H7 (cell line): ENCODE results near the gene KCNB1. TPM values are rescaled to one million over a fixed set of nuclear protein-coding genes. Genes with fewer than 3 reads are reported as not detected.

ENCODE experiments used
- DNase-seq: peaks from one replicate; pipeline ENCODE4 v3.0.0; 2012
- H3K27me3 ChIP-seq: 2 replicates; pipeline ENCODE4 v1.6.0; 2011; ENCODE audit warnings: mild to moderate bottlenecking, low read length; ENCODE audit not compliant: control insufficient read depth, insufficient read depth
- H3K36me3 ChIP-seq: replicated peaks from 2 replicates; pipeline ENCODE4 v1.5.1; 2011; ENCODE audit warnings: low read length; ENCODE audit not compliant: control insufficient read depth, insufficient read depth
- H3K4me3 ChIP-seq: 2 replicates; pipeline ENCODE4 v1.5.1; 2011; ENCODE audit warnings: low read depth, mild to moderate bottlenecking, control low read depth, low read length, moderate library complexity; ENCODE audit not compliant: insufficient read depth
- total RNA-seq: library from RNA; depleted of rRNA; stranded (reverse); fragments of >200 nt; shearing (Covaris generic); gene quantifications from 2 replicates; pipeline ENCODE4 v1.2.3, GENCODE V29; 2014

Gene KCNB1
- total RNA-seq, 1 experiment from 2014 or later: 0.48 TPM

DNA sequence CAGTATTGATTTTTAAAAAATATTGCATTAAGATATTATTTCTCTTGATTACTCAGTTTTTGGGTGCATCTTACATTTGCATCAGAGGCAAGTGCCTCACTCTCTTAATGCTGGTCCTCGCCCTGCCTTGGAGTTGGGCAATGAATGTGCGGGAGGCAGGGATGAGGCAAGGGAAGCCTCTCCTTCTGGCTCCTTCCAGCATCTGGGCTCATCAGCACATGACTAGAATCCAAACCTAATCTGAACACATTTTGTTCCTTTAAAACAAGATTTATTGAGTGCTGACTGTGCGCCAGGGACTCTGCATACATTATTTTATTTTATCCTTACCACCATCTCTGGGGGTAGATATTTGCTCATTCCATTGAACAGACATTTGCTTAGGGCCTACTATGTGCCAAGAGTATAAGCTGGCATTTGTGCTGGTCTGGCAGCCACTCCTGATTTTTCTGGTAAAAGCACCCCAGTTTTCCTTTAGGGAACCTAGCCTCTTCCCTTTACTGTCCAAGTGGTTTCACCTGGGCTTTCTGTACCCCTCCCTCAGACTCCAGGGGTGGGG, 132.7 kb downstream of the KCNB1 start:
- no peak for DNase-seq
- Histone ChIP-seq H3K36me3 (no peaks in the 10 kb centered on the region), H3K4me3 (no peak overlapping the region), H3K27me3 (no peaks in the 10 kb centered on the region)

DNA sequence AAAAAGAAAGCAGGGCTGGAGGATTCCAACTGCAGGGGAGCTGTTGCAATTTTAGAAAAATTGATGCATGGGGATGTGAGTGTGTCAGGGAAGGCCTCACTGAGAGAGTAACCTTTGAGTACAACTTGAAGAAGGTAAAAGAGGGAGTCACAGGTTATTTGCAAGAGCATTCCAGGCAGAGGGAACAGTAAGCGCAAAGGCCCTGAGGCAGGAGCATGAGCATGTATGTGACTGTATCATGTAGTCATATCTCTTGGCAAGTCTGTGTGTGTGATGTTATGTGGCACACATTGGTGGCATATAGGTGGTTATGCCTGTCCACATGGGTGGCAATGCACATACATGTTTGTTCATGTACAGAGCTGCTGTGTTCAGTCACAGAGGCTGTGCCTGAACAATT, 133.4 kb downstream of the KCNB1 start:
- no peak for DNase-seq
- Histone ChIP-seq H3K4me3 (no peak overlapping the region), H3K36me3 (no peaks in the 10 kb centered on the region), H3K27me3 (no peaks in the 10 kb centered on the region)

DNA sequence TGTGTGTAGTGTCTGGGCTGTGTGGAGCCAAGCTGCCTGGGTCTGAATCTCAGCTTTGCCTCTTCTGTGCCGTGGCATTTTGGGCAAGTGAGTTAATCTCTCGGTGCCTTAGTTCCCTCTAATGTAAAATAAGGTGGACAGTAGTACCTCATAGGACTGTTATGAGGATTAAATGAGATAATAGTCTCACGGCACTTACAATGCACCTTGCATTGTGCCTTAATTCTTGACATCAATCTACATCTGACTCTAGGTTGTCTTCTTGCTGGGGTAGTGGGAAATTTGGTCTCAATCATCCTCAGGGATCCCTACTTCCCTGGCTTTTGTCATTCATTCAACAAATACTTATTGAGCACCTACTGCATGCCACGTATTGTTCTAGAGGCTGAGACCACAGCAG, 133.9 kb downstream of the KCNB1 start:
- DNase-seq: no peak
- H3K27me3 ChIP-seq: no peaks in the 10 kb centered on the region
- H3K36me3 ChIP-seq: no peaks in the 10 kb centered on the region
- no peak overlapping the region for H3K4me3 ChIP-seq

DNA sequence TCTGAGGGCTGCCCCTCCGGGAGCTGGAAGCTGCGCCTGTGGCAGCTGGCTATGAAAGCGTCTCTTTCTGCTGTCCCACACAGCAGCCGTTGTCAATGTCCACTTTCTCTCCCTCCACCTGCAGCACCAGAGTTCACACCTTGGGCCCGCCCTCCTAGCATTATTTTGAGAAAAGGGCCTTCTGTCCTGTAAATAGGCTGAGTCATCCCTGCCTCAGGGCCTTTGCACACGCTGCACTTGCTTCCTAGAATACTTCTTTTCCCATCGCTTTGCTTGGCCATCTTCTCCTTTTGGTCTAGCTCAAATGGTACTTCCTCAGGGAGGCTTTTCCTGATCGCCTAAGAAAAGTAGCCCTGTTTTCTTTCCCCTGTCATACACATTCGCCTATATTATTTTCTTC, 135.3 kb downstream of the KCNB1 start:
- DNase-seq: no peak
- Histone ChIP-seq H3K4me3 (no peak overlapping the region), H3K36me3 (no peaks in the 10 kb centered on the region), H3K27me3 (no peaks in the 10 kb centered on the region)

DNA sequence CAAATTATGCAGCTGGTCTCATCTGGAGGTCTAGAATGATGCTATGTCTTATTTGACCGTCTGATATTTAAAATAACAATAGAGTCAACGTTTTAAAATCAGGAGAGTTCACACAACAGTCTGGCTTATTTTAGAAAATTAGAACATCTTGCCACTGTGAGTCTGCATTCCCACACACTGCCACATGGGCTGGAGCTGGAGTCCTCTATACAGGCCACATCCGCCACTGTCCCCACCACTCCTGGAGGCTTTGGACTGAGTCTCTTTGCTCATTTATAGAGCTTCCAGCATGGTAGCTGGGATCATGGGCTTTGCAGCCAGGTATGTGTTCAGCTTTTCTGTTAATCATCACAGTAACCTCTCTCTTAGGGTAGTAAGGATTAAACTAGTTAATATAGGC, 135.8 kb downstream of the KCNB1 start:
- Histone ChIP-seq H3K4me3 (no peak overlapping the region), H3K27me3 (no peaks in the 10 kb centered on the region), H3K36me3 (no peaks in the 10 kb centered on the region)
- DNase-seq: no peak

DNA sequence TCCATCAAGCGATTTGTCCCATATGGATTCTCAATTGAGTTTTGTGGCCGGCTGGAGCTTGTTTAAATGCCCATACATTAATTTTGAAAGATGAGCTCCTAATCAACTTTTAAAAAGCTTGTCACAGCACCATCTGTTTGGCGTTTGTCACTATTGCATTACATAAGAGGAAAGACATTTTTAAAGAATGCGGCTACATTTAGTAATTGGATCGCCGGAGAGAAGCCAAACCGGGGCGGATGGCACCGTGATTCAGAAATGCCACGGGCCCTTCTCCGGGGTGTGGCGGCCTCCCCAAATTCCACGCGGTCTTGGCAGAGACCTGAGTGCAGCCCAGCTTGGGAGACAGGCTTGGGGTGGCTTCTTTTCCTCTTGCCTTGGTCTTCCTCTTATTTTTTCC, 136.9 kb downstream of the KCNB1 start:
- DNase-seq: no peak
- Histone ChIP-seq H3K27me3 (no peaks in the 10 kb centered on the region), H3K4me3 (no peak overlapping the region), H3K36me3 (no peaks in the 10 kb centered on the region)

DNA sequence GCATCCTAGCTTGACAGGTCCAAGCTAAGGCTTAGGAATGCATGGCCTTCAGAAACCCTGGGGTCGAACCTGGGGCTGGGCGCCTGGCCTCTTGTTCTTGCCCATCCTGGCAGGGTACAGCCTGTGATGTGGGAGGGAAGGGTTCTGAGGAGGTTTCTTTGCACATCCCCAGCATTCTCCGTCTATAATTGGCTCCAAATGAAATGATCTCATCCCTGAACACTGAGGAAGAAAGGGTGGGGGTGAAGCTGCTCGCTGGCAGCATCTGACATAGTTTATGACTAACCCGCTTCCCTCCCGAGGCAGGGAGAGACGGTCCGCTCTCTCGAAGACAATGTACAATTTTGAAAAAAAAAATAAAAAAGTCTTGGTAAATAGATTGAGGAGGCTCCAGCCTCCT, 137.5 kb downstream of the KCNB1 start:
- H3K36me3 ChIP-seq: no peaks in the 10 kb centered on the region
- DNase-seq: no peak
- no peak overlapping the region for H3K4me3 ChIP-seq

DNA sequence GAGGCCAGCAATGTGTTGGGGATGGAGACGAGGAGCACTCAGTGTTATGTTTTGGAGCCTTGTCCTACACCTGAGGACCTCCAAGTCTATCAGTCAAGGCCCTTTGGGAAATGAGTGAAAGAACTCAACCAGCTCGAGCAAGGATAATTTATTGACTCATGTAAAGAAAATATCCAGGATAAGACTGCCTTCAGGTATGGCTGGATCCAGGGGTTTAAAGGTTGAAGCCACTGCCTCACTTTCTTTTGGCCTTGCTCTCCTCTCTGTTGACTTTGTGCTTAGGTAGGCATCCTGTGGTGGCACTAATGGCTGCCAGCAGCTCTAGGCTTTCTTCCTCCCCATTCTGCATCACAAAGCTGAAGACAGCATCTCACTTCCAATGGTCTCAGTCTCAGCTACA, 138.3 kb downstream of the KCNB1 start:
- H3K4me3 ChIP-seq: no peak overlapping the region
- H3K27me3 ChIP-seq: no peaks in the 10 kb centered on the region
- H3K36me3 ChIP-seq: no peaks in the 10 kb centered on the region
- DNase-seq: no peak

More for the DNA sequence above, 137.5 kb downstream of the KCNB1 start:
- H3K27me3 ChIP-seq: no peaks in the 10 kb centered on the region

DNA sequence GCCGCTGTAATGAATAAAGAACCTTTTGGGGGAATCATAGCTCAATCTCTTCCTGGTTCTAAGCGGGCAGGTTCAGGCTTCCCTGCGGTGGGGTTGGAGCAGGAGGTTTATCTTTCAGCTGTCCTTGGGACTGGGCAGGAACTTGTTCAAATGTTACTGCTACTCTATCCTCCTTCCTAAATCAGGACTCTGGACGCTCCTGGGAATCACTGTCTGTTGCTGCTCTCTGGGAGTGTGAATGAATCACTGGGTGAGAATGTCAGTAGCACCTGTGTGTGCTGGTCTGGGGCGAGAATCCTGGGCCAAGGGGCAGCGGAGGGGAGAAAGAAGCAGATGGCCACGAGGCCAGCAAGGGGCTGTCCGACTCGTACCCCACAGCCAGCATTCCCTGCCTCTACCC, 139.2 kb downstream of the KCNB1 start:
- Histone ChIP-seq H3K4me3 (no peak overlapping the region), H3K27me3 (no peaks in the 10 kb centered on the region), H3K36me3 (no peaks in the 10 kb centered on the region)
- no peak for DNase-seq

DNA sequence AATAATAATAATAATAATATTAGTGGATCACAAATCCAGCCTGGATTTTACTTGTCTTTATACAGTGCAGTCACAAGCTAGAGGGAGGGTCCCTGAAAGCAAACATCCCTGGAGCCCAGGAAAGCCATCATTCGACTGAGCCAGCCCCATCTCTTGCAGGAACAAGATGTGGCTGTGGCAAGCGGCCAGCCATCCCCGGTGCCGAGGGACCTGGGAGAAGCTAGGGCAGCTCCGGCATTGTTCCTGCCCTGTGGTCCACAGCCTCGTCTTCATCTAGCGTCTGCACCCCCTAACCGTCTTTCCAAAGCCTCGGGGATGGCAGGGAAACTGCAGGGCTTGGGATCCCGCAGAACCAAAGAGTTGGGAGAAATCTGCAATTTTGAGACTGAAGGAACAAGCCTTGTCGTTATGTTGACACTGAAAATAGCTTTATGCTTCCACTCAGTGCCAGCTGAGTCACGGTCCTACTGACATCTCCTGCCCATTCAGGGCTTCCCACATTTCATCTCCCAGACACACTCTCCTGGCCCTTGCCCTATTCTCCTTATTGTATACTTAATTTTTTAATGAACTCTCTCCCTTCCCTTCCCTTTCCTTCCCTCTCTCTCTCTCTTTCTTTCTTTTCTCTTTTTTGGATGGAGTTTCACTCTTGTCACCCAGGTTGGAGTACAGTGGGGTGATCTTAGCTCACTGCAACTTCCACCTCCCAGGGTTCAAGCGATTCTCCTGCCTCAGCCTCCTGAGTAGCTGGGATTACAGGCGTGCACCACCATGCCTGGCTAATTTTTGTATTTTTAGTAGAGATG, 142.1 kb downstream of the KCNB1 start:
- Histone ChIP-seq H3K4me3 (no peak overlapping the region), H3K27me3 (no peaks in the 10 kb centered on the region)

DNA sequence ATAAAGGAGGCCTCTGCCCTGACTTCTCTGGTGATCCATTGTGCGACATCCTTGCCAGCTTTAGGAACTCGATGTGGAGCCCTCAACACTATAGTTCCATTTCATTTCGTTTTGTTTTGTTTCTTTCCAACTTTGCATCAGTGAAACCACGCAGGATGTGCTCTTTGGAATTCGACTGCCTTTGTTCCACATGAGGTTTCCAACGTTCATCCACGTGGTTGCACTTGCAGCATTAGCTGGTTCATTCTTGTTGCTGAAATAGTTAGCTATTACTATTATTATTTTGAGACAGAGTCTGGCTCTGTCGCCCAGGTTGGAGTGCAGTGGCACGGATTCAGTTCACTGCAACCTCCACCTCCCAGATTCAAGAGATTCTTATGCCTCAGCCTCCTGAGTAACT, 143.3 kb downstream of the KCNB1 start:
- no peaks in the 10 kb centered on the region for H3K36me3 ChIP-seq
- no peak for DNase-seq

More for the DNA sequence above, 142.1 kb downstream of the KCNB1 start:
- no peak for DNase-seq
- H3K36me3 ChIP-seq: no peaks in the 10 kb centered on the region

DNA sequence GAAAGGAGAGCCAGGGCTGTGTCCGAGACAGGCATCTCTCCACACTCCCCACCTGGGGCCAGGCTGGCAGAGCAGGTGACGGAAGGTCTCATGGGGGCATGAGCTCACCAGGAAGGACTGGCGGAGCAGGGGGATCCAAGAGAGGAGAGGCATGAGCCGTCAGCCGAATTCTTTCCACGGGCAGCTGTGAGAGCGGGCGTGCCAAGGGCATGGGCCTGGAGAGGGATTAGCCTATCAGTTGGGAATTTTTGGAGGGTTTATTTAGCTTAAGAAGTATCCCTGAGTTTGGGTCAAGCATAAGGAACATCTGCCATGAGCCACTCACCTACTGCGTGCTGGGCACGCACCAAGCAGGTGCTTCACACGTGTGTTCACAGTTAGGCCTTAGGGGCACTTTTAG, 144.4 kb downstream of the KCNB1 start:
- H3K27me3 ChIP-seq: no peaks in the 10 kb centered on the region
- H3K36me3 ChIP-seq: no peaks in the 10 kb centered on the region
- no peak overlapping the region for H3K4me3 ChIP-seq
- no peak for DNase-seq

More for the DNA sequence above, 143.3 kb downstream of the KCNB1 start:
- Histone ChIP-seq H3K4me3 (no peak overlapping the region), H3K27me3 (no peaks in the 10 kb centered on the region)

DNA sequence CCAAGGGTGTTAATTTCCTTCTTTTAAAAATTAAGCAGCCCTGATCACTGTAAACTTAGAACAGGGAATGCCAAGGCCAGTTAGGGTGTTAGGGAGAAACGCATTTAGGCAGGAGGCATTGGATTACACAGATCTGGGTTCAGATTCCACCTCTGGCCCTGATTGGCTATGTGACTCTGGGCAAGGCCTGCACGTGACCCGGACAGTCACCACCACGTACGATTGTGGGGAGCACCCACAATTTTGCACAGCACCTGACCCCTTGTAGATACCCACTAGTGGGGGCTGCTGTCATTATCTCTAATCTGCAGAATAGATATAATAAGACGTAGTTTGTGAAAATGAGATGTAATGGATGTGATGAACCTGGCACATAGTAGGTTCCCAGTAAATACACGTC, 145.1 kb downstream of the KCNB1 start:
- no peaks in the 10 kb centered on the region for H3K36me3 ChIP-seq
- DNase-seq: no peak
- H3K4me3 ChIP-seq: no peak overlapping the region
- H3K27me3 ChIP-seq: no peaks in the 10 kb centered on the region

DNA sequence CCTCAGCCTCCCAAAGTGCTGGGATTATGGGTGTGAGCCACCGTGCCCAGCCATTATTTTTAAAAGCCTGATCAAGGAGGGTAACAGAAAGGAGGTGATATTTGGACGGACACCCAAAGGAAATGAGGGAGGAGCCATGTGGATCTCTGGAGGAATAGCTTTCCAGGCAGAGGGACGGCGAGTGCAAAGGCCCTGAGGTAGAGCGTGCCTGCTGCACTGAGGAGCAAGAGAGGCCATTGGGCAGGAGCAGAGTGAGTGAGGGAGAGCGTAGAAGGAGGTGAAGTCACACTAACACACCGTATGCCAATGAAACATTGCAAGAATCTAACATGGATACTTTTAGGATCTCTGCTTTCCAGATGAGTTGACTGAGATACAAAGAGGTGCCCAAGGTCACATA, 145.7 kb downstream of the KCNB1 start:
- Histone ChIP-seq H3K27me3 (no peaks in the 10 kb centered on the region), H3K36me3 (no peaks in the 10 kb centered on the region), H3K4me3 (no peak overlapping the region)
- no peak for DNase-seq

DNA sequence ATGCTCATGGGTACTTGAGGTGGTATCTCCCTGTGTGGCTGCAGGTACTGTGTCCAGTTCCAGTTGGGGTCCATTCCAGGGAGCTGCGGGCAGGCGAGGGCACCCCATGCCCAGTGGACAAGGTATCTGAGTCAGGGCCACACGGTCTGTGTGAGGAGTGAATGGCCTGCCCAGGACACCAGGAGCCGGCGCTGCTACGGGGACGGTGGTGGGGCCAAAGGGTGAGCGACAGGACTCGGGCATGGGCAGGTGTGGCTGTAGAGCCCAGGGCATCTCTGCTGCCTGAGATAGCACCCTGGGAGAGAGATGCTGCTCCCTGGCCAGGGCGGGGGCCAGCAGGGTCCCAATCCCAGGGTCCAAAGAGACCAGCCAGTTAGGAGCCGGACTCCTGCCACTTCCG, 147.0 kb downstream of the KCNB1 start:
- Histone ChIP-seq H3K4me3 (no peak overlapping the region), H3K27me3 (no peaks in the 10 kb centered on the region), H3K36me3 (no peaks in the 10 kb centered on the region)
- no peak for DNase-seq
